ENCODE results near the gene SLC16A3.

The SLC16A3 gene

DNA sequence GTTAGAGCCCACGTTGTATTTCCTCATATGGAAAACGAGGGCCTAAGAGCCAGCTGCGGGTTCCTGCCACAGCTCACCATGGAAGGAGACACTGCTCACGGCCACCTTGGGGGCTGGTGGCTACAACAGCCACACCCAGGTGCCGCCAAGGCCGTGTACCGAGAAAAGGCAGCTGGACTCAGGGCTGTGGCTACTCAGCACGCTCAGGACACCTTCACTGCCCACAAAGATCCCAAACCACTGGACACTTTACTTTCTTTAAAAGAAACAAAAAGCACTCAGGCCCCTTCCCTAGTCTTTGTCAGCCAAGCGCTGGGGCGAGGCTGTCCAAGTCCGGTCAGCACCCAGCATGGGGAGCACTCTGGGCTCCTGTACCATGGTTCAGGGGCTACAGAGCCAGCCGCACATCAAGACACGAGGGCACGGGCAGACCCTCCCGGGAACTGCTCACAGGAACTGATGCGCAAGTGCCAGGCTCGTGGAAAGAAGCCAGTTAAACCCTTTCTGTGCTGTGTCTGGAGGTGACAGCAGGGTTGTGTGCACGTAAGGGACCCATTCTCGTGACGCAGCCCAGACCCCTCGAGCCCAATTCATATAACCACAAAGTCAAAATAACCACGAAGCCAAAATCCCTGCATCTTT is 18.5 kb downstream of the SLC16A3 start:
- DNase-seq (ENCODE audit: insufficient read length, low spot score) (no peak), FAIRE-seq (no peak)
- no peak for TF ChIP-seq CTCF (IDR thresholded peaks at IDR 0.05; ENCODE audit: insufficient read depth, missing control alignments)

- no peak for TF ChIP-seq CTCF (IDR thresholded peaks at IDR 0.05; ENCODE audit: insufficient read depth, missing control alignments)
- FAIRE-seq (no peak), DNase-seq (ENCODE audit: insufficient read length, low spot score) (no peak)
Measured at GRCh38 chr17:82247856-82248671, 19.2 kb downstream of the SLC16A3 start.

DNA sequence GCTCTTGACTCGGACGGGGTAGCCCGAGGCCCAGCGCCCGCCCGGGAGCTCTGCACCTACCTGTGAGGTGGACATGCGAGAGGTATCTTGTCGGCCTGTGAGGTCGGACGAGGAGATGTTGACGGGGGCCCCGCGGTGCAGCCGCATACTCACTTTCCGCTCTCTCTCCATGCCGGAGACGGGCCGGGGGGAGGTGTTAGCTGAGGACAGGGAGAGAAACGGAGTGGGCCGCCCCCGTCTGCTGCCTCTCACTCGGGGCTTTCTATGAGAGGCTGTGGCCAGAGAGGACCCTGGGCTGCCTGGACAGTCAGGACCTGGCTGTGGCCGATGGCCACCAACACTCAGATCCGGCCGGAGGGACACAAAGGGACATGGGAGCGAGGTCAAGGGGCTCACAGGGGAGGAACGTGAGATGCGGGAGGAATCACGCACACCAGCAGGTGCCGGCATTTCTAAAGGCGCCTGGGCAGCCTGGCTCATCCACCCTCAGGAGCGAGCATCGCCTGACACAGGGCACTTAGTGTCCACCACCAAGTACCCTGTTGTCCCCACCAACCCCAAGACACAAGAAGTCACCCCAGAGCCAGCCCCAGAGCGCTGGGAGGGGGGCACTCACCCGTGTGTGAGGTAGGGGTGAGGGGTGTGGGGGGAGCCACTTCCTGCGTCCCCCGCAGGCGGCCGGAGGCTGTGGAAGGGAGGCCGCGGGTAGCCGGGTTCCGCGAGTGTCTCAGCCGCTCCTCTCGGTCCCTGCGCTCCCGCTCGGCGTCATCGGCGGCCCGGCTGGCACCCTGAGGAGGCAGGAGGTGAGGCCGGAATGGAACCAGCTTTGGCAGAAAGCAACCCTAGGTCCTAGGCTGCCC is 20.2 kb downstream of the SLC16A3 start:
- no peak for FAIRE-seq
- no peak for TF ChIP-seq CTCF (IDR thresholded peaks at IDR 0.05; ENCODE audit: insufficient read depth, missing control alignments)
- no peak for DNase-seq (ENCODE audit: insufficient read length, low spot score)

DNA sequence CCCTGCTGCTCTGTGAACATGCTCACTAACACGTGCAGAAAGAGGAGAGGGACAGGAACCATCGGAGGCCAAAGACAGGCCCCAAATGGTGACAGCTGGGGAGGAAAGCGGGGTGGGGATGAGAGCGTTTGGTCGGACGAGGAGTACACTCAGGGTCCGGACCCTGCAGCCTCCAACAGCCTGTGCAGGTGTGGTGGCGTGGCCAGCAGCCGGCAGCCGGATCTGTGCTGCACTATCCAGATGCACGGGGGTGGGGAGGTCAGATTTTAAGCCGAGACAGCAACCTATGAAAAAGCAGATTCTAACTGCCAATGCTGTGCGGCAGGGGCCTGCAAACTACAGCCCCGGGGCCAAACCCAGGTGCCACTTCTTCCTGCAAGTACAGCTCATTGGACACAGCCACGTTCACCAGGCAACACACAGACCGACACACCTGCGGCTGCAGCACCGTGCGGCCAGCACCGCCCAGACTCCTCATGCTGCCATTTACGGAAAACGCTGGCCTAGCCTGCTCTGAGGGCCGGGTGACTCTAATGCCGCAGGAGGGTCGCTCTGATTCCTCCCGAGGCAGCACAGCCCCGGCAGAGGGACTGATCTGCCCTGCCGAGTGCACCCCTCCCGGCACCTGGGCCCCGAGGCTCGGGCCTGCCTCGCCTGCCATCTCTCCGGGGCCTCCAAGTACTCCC is 21.2 kb downstream of the SLC16A3 start:
- no peak for TF ChIP-seq CTCF (IDR thresholded peaks at IDR 0.05; ENCODE audit: insufficient read depth, missing control alignments)
- FAIRE-seq = no peak
- DNase-seq (ENCODE audit: insufficient read length, low spot score) = no peak

- DNase-seq (ENCODE audit: insufficient read length, low spot score) = no peak
- TF ChIP-seq CTCF (IDR thresholded peaks at IDR 0.05; ENCODE audit: insufficient read depth, missing control alignments) = no peak
- FAIRE-seq = no peak
Measured at GRCh38 chr17:82250868-82251500, 22.1 kb downstream of the SLC16A3 start.

DNA sequence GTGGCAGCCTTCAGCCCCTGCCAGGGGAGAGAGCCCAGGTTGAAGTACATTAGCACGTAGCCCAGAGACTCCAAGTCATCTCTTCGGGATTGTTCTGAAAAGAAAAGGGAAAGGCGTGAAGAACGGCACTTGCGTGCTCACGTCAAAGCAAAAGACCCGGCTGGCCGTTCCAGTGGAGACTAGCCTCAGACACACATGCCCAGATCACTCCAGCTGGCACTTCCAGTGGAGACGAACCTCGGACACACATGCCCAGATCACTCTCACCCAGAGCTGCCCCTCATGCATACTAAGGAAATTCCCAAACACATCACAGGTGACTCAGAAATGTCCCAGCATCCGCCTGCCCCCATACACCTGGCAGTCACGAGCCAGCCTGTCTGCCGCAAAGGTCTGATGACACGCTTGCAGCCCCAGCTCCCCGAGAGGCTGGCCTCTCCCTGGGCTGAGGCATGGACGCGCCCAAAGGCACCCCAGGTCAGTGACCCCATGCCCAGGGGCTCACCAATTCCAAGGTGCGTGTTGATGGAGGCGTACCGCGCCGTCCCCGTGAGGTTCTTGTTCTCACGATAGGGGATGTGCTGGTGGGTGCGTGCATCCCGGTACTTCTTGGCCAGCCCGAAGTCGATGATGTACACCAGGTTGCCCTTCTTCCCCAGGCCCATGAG is 23.8 kb downstream of the SLC16A3 start:
- DNase-seq (ENCODE audit: insufficient read length, low spot score) = no peak
- TF ChIP-seq CTCF (IDR thresholded peaks at IDR 0.05; ENCODE audit: insufficient read depth, missing control alignments) = no peak
- no peak for FAIRE-seq
